ENCODE results near the gene SLC22A17.

Gene SLC22A17

DNA sequence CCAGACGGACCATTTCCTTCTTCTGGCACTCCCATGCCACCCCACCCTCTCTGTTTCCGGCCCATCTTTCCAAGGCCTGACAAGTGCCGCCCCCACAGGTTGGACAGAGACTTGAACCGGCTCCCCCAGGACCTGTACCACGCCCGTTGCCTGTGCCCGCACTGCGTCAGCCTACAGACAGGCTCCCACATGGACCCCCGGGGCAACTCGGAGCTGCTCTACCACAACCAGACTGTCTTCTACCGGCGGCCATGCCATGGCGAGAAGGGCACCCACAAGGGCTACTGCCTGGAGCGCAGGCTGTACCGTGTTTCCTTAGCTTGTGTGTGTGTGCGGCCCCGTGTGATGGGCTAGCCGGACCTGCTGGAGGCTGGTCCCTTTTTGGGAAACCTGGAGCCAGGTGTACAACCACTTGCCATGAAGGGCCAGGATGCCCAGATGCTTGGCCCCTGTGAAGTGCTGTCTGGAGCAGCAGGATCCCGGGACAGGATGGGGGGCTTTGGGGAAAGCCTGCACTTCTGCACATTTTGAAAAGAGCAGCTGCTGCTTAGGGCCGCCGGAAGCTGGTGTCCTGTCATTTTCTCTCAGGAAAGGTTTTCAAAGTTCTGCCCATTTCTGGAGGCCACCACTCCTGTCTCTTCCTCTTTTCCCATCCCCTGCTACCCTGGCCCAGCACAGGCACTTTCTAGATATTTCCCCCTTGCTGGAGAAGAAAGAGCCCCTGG, 23.0 kb upstream of the SLC22A17 start:
- CTCF ChIA-PET, result interaction anchor here (1.1 to 2.3 kb wide), 2 partner anchors 13 to 255 kb away, joined by 3 to 5 read pairs; no protein-coding TSS in a partner anchor
- POLR2A ChIA-PET, result no interaction called here
- no peak for DNase-seq (ENCODE audit: extremely low spot score)
- TF ChIP-seq, protein P1, sequence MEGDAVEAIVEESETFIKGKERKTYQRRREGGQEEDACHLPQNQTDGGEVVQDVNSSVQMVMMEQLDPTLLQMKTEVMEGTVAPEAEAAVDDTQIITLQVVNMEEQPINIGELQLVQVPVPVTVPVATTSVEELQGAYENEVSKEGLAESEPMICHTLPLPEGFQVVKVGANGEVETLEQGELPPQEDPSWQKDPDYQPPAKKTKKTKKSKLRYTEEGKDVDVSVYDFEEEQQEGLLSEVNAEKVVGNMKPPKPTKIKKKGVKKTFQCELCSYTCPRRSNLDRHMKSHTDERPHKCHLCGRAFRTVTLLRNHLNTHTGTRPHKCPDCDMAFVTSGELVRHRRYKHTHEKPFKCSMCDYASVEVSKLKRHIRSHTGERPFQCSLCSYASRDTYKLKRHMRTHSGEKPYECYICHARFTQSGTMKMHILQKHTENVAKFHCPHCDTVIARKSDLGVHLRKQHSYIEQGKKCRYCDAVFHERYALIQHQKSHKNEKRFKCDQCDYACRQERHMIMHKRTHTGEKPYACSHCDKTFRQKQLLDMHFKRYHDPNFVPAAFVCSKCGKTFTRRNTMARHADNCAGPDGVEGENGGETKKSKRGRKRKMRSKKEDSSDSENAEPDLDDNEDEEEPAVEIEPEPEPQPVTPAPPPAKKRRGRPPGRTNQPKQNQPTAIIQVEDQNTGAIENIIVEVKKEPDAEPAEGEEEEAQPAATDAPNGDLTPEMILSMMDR (IDR thresholded peaks at IDR 0.05; ENCODE audit: control extremely low read depth, extremely low read depth, low read depth, missing control alignments), result no peak

DNA sequence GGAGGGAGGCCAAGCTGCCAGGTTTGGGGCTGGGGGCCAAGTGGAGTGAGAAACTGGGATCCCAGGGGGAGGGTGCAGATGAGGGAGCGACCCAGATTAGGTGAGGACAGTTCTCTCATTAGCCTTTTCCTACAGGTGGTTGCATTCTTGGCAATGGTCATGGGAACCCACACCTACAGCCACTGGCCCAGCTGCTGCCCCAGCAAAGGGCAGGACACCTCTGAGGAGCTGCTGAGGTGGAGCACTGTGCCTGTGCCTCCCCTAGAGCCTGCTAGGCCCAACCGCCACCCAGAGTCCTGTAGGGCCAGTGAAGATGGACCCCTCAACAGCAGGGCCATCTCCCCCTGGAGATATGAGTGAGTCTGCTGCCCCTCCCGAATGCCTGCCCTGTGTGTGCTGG, 20.4 kb upstream of the SLC22A17 start:
- TF ChIP-seq, protein P1 (IDR thresholded peaks at IDR 0.05; ENCODE audit: control extremely low read depth, extremely low read depth, low read depth, missing control alignments), result no peak
- ChIA-PET CTCF (interaction anchor here (0.7 to 2.3 kb wide), 2 partner anchors 11 to 252 kb away, joined by 3 to 5 read pairs; no protein-coding TSS in a partner anchor), POLR2A (no interaction called here)
- DNase-seq (ENCODE audit: extremely low spot score), result no peak

DNA sequence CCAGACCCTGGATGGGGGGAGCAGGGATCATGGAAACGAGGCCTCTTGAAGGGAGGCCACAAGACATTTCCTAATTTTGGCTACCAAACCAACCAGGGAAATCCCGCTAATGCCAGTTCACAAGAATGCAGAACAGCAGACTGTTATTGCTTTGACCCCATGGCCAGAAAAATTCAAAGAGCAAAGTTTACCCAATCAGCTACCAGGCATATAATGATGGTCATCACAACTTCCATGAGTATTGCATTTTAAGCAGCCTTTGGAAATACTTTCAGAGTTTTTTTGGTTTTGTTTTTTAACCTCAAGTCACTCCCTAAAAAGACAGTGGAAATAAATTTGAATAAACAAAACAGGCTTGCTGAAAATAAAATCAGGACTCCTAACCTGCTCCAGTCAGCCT, 19.8 kb upstream of the SLC22A17 start, which contains the start of gene IL25:
Gene IL25, plus strand, starts transcription at position 301 of the 400 bp plus-strand sequence.
- DNase-seq (ENCODE audit: extremely low spot score), result no peak
- POLR2A ChIA-PET, result no interaction called here
- CTCF ChIA-PET, result interaction anchor here (0.7 to 5.8 kb wide), 3 partner anchors 7 to 11 kb away, joined by 3 to 42 read pairs (median 3); no protein-coding TSS in a partner anchor
- TF ChIP-seq, protein P1 (IDR thresholded peaks at IDR 0.05; ENCODE audit: control extremely low read depth, extremely low read depth, low read depth, missing control alignments), result no peak

DNA sequence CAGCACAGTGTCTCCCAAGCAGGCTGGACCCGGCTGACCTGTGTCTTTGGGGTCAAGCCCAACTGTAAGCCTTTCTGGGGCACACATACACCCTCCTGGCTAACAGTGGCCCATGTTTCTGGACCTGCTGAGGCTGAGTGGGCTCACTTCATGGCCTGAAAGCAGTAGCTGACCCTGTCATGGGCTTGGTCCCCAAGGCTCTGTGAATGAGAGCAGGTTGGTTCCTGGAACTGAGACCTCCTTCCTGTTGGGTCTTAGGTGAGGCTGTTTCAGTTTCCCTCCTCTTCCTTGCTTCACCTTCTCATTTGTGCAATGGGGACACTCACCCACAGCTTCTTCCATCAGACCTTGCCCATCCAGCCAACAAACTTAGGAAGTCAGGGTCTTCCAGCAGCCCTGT, 19.2 kb upstream of the SLC22A17 start:
- ChIA-PET CTCF (interaction anchor here (0.9 to 5.8 kb wide), 2 partner anchors 8 to 10 kb away, joined by 3 to 42 read pairs; no protein-coding TSS in a partner anchor), POLR2A (no interaction called here)
- no peak for DNase-seq (ENCODE audit: extremely low spot score)
- TF ChIP-seq, protein P1 (IDR thresholded peaks at IDR 0.05; ENCODE audit: control extremely low read depth, extremely low read depth, low read depth, missing control alignments), result no peak

DNA sequence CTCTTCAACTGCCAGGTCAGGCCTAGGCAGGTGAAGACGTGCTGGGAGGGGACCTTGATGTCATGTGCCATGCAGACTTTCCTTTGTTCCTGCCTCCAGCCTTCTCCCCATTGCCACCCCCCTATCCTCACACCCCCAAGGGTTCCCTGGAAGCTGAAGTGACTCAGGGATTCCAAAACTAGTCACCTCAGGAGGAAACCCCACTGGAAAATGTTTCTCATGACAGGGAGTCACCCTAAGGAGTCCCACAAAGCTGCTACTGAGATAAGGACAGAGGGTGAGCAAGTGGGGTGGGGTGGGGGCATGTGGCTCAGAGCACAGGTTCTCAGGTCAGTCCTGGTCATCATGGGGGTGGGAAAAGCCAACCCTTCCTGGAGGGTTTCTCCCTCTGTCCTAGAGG, 17.5 kb upstream of the SLC22A17 start:
- no peak for DNase-seq (ENCODE audit: extremely low spot score)
- CTCF ChIA-PET, result interaction anchor here (1.2 to 5.8 kb wide), 4 partner anchors 9 to 249 kb away, joined by 3 to 42 read pairs (median 3); partner anchors contain the start of gene PABPN1

DNA sequence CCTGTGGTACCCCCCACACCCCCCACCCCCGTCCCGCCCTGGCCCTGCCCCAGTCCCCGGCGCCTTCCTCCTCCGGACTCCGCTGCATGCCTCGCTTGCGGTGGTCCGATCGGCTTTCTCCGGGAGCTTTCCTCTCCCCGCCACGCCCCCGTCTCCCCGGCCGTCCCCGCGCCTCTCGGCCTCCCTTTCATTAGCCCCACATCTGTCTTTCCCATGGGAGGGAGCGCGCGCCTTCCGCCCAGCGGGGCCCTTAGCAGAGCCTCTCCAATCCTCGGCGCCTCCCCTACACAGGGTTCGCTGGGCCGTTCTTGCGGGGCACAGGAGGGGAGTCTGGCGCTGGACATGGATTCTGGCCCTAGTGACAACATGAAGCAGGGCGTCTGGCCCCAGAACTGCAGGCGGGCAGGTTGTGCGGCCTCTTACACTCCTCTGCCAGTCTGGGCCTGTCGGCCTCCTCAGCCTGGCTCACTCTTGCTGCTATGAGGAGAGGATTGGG, 13.8 kb upstream of the SLC22A17 start:
- DNase-seq (ENCODE audit: extremely low spot score), result no peak
- TF ChIP-seq, protein P1 (IDR thresholded peaks at IDR 0.05; ENCODE audit: control extremely low read depth, extremely low read depth, low read depth, missing control alignments), result no peak
- CTCF ChIA-PET, result interaction anchor here (1.3 kb wide), 1 partner anchor 21 kb away, joined by 3 read pairs; no protein-coding TSS in a partner anchor
- POLR2A ChIA-PET, result no interaction called here

More for the DNA sequence above, 17.5 kb upstream of the SLC22A17 start:
- TF ChIP-seq, protein P1 (IDR thresholded peaks at IDR 0.05; ENCODE audit: control extremely low read depth, extremely low read depth, low read depth, missing control alignments), result no peak
- POLR2A ChIA-PET, result no interaction called here
